CD14-positive monocyte (primary cell): ENCODE results near the gene ANGPTL2. TPM values are rescaled to one million over a fixed set of nuclear protein-coding genes. Genes with fewer than 3 reads are reported as not detected.

Experiments
- DNase-seq, 3 donors: peaks; one replicate each; pipeline ENCODE4 v3.0.0-alpha.2; 2011 to 2022
- H2AFZ ChIP-seq: 2 replicates; pipeline ENCODE4 v1.6.0; 2012; ENCODE audit warnings: mild to moderate bottlenecking, low read depth, low read length, inconsistent platforms; ENCODE audit not compliant: insufficient read depth, poor library complexity, severe bottlenecking
- H3K27ac ChIP-seq, 2 donors: 1 replicate in 1 of 2; 2 replicates in 1 of 2; pipeline ENCODE4 v1.5.1; 2012 to 2013; ENCODE audit warnings: low read length in 2 of 2, control low read depth in 1 of 2, inconsistent platforms in 1 of 2, low read depth in 1 of 2, mild to moderate bottlenecking in 1 of 2
- H3K27me3 ChIP-seq, 2 donors: one replicate each; pipeline versions ENCODE4 v1.6.0 to v1.6.1; 2011 to 2013; ENCODE audit warnings: low read length in 2 of 2; ENCODE audit not compliant: control insufficient read depth in 2 of 2, insufficient read depth in 2 of 2
- H3K36me3 ChIP-seq, 2 donors: replicated peaks in 1 of 2; 1 replicate in 1 of 2; 2 replicates in 1 of 2; pipeline versions ENCODE4 v1.5.1 to v1.6.1; 2012 to 2013; ENCODE audit warnings: low read length in 2 of 2, control low read depth in 1 of 2, inconsistent platforms in 1 of 2, mild to moderate bottlenecking in 1 of 2; ENCODE audit not compliant: insufficient read depth in 2 of 2, control insufficient read depth in 1 of 2
- H3K4me1 ChIP-seq, 2 donors: 1 replicate in 1 of 2; 2 replicates in 1 of 2; pipeline versions ENCODE4 v1.5.1 to v1.6.1; 2012 to 2013; ENCODE audit warnings: low read length in 2 of 2, control low read depth in 1 of 2, inconsistent platforms in 1 of 2, mild to moderate bottlenecking in 1 of 2, moderate library complexity in 1 of 2; ENCODE audit not compliant: insufficient read depth in 2 of 2, control insufficient read depth in 1 of 2
- H3K4me2 ChIP-seq: replicated peaks from 2 replicates; pipeline ENCODE3; 2012; ENCODE audit warnings: low read length, moderate library complexity, mild to moderate bottlenecking; ENCODE audit not compliant: poor library complexity, severe bottlenecking; ENCODE audit errors: extremely low read depth
- H3K4me3 ChIP-seq, 3 experiments: fragments of 200-600 bp in 1 of 3; sonication (generic) in 1 of 3; replicated peaks in 1 of 3; 1 replicate in 2 of 3; 2 replicates in 1 of 3; pipeline ENCODE4 v1.5.1; 2011 to 2013; ENCODE audit warnings: low read length in 3 of 3, mild to moderate bottlenecking in 3 of 3, control low read depth in 2 of 3, low read depth in 2 of 3, inconsistent platforms in 1 of 3, moderate library complexity in 1 of 3
- H3K79me2 ChIP-seq: 2 replicates; pipeline ENCODE4 v1.6.0; 2012; ENCODE audit warnings: mild to moderate bottlenecking, control low read depth, inconsistent platforms, low read length, moderate library complexity; ENCODE audit not compliant: insufficient read depth
- H3K9ac ChIP-seq: 2 replicates; pipeline ENCODE4 v1.6.0; 2017; ENCODE audit warnings: low read length, mild to moderate bottlenecking; ENCODE audit not compliant: insufficient read depth, poor library complexity, severe bottlenecking
- H3K9me3 ChIP-seq, 2 donors: replicated peaks in 1 of 2; 1 replicate in 1 of 2; 2 replicates in 1 of 2; pipeline versions ENCODE4 v1.5.1 to v1.6.1; 2012 to 2013; ENCODE audit warnings: low read length in 2 of 2, control low read depth in 1 of 2; ENCODE audit not compliant: control insufficient read depth in 1 of 2, insufficient read depth in 1 of 2
- H4K20me1 ChIP-seq: 2 replicates; pipeline ENCODE4 v1.6.0; 2012; ENCODE audit warnings: mild to moderate bottlenecking, low read length, control low read depth, moderate library complexity; ENCODE audit not compliant: insufficient read depth
- H3K27ac Mint-ChIP-seq, 7 donors: one replicate each; pipeline ENCODE4 v1.8.0; 2020; ENCODE audit warnings: mild to moderate bottlenecking in 7 of 7, mixed read lengths in 7 of 7, moderate library complexity in 6 of 7, inconsistent platforms in 2 of 7
- H3K27me3 Mint-ChIP-seq, 3 donors: one replicate each; pipeline ENCODE4 v1.8.0; 2021 to 2022; ENCODE audit warnings: low read depth in 3 of 3, mild to moderate bottlenecking in 3 of 3, mixed read lengths in 3 of 3, moderate library complexity in 3 of 3, inconsistent platforms in 1 of 3
- H3K36me3 Mint-ChIP-seq, 2 donors: one replicate each; pipeline ENCODE4 v1.8.0; 2020; ENCODE audit warnings: mixed read lengths in 2 of 2, inconsistent platforms in 1 of 2, mild to moderate bottlenecking in 1 of 2
- H3K4me1 Mint-ChIP-seq: one replicate; pipeline ENCODE4 v1.8.0; 2020; ENCODE audit warnings: mild to moderate bottlenecking, mixed read lengths
- H3K4me3 Mint-ChIP-seq, 2 donors: one replicate each; pipeline ENCODE4 v1.8.0; 2020; ENCODE audit warnings: mild to moderate bottlenecking in 2 of 2, mixed read lengths in 2 of 2, moderate library complexity in 1 of 2
- H3K9me3 Mint-ChIP-seq, 7 donors: one replicate each; pipeline ENCODE4 v1.8.0; 2020 to 2022; ENCODE audit warnings: mixed read lengths in 7 of 7, mild to moderate bottlenecking in 6 of 7, moderate library complexity in 6 of 7, inconsistent platforms in 2 of 7
- CTCF ChIP-seq: fragments of 200-600 bp; IDR thresholded peaks from one replicate; pipeline ENCODE4 v1.8.0; 2022; ENCODE audit warnings: antibody characterized with exemption, mild to moderate bottlenecking
- WGBS: methylation state at CpG from one replicate; pipeline ENCODE4 v1.1.5; 2013; ENCODE audit warnings: missing lambda C conversion rate; ENCODE audit not compliant: insufficient coverage; 5-methylcytosine and 5-hydroxymethylcytosine counted together
- intact Hi-C, 2 donors: fragments of 100-400 bp; cut with micrococcal nuclease; formaldehyde crosslinking; loops; one replicate each; pipeline versions ENCODE4 v1.15.0 to v1.15.1; 2023
- polyA plus RNA-seq, 3 donors: library from polyadenylated mRNA; depleted of rRNA in 1 of 3; unstranded in 2 of 3; stranded (reverse) in 1 of 3; fragments of 300-500 nt in 2 of 3; fragments of >200 nt in 1 of 3; fragmentation: Illumina TruSeq in 2 of 3; gene quantifications; 1 replicate in 2 of 3; 2 replicates in 1 of 3; pipeline ENCODE4 v1.2.3, GENCODE V29; 2012 to 2021

The ANGPTL2 gene
- polyA plus RNA-seq, 3 donors = not detected

GRCh38 chr9:127136880-127137639 is 14.6 kb upstream of the ANGPTL2 start:
- Mint-ChIP-seq H3K36me3 (no peaks in the 10 kb centered on the region), H3K4me1 (no peaks in the 10 kb centered on the region), H3K27me3 (peaks cover 9 to 15% (median 10%) of the 10 kb centered on the region in 3 donors), H3K4me3 (peak overlapping the region in 1 of 2 donors; percentile 31), H3K9me3 (peaks cover 0 to 2% (median 0%) of the 10 kb centered on the region in 7 donors), H3K27ac (peak overlapping the region in 1 of 7 donors; percentile 0)
- Histone ChIP-seq H3K9ac (no peak overlapping the region), H3K79me2 (no peaks in the 10 kb centered on the region), H3K4me1 (no peaks in the 10 kb centered on the region), H3K4me3 (no peak overlapping the region), H2AFZ (no peak overlapping the region), H3K9me3 (no peaks in the 10 kb centered on the region), H3K4me2 (no peak overlapping the region), H3K36me3 (no peaks in the 10 kb centered on the region), H3K27me3 (no peaks in the 10 kb centered on the region), H4K20me1 (no peaks in the 10 kb centered on the region), H3K27ac (no peak overlapping the region)
- DNase-seq = no peak
- intact Hi-C loops = no loop called here
- WGBS = no CpG with 5 or more reads among the region's 5 CpGs
- no peak for TF ChIP-seq CTCF

- H2AFZ ChIP-seq = no peak overlapping the region
Observed at GRCh38 chr9:127136081-127136879, 13.8 kb upstream of the ANGPTL2 start.

More at GRCh38 chr9:127136081-127136879, 13.8 kb upstream of the ANGPTL2 start:
- H3K9me3 Mint-ChIP-seq = peaks cover 0 to 2% (median 0%) of the 10 kb centered on the region in 7 donors
- H3K36me3 Mint-ChIP-seq = no peaks in the 10 kb centered on the region
- H3K27ac Mint-ChIP-seq = no peak overlapping the region
- WGBS = 97% methylated on average over 5 of the region's 8 CpGs
- no peak for TF ChIP-seq CTCF
- Histone ChIP-seq H3K9ac (no peak overlapping the region), H4K20me1 (no peaks in the 10 kb centered on the region), H3K36me3 (no peaks in the 10 kb centered on the region), H3K79me2 (no peaks in the 10 kb centered on the region), H3K9me3 (no peaks in the 10 kb centered on the region), H3K4me2 (no peak overlapping the region), H3K27me3 (no peaks in the 10 kb centered on the region), H3K27ac (no peak overlapping the region), H3K4me3 (no peak overlapping the region), H3K4me1 (peaks cover 2 to 3% of the 10 kb centered on the region in 2 donors)
- H3K4me1 Mint-ChIP-seq = peaks cover 4% of the 10 kb centered on the region
- no peak overlapping the region for H3K4me3 Mint-ChIP-seq
- peaks cover 9 to 13% (median 9%) of the 10 kb centered on the region in 3 donors for H3K27me3 Mint-ChIP-seq
- intact Hi-C loops = no loop called here
- no peak for DNase-seq
